OCI-LY7 (cell line): ENCODE measurements around the gene LDLRAD4. TPM values are rescaled to one million over a fixed set of nuclear protein-coding genes. Genes with fewer than 3 reads are reported as not detected.

Experiments used
- BruUV-seq: library from RNA; stranded (reverse); fragments of 400-500 nt; replicated peaks from 2 replicates; lab custom pipeline; 2021; lab: Mats Ljungman, UMichigan
- CTCF ChIA-PET: fragments of 300-600 bp; sonication (Branson Sonifier 250); formaldehyde crosslinking; loops from one replicate; lab custom pipeline; 2022; ENCODE audit warnings: antibody characterized with exemption; ENCODE audit not compliant: unreplicated experiment; lab: Charles Lee
- POLR2A ChIA-PET: fragments of 300-600 bp; sonication (Branson Sonifier 250); formaldehyde crosslinking; loops from one replicate; lab custom pipeline; 2022; ENCODE audit warnings: antibody characterized with exemption; lab: Charles Lee
- DNase-seq: peaks from one replicate; pipeline ENCODE4 v3.0.0-alpha.2; 2015; ENCODE audit warnings: low spot score
- H2AFZ ChIP-seq: fragments of 200-600 bp; sonication (generic), shearing (Covaris generic); 2 replicates; pipeline ENCODE4 v1.6.1; 2014; ENCODE audit warnings: mild to moderate bottlenecking, antibody characterized with exemption, low read length, moderate library complexity
- H3K27ac ChIP-seq: fragments of 200-600 bp; sonication (generic); 2 replicates; pipeline ENCODE4 v1.5.1; 2014; ENCODE audit warnings: mixed run types, low read depth, mild to moderate bottlenecking, moderate library complexity, low read length, inconsistent platforms; ENCODE audit not compliant: poor library complexity, severe bottlenecking
- H3K36me3 ChIP-seq: fragments of 200-600 bp; sonication (generic); 2 replicates; pipeline ENCODE4 v1.6.1; 2014; ENCODE audit warnings: mild to moderate bottlenecking, antibody characterized with exemption, low read length, moderate library complexity, mixed read lengths; ENCODE audit not compliant: insufficient read depth
- H3K4me1 ChIP-seq: fragments of 200-600 bp; sonication (generic); 2 replicates; pipeline ENCODE4 v1.5.1; 2014; ENCODE audit warnings: mild to moderate bottlenecking, low read length; ENCODE audit not compliant: insufficient read depth, poor library complexity, severe bottlenecking
- H3K4me2 ChIP-seq: fragments of 200-600 bp; sonication (generic); 2 replicates; pipeline ENCODE4 v1.6.1; 2014; ENCODE audit warnings: mild to moderate bottlenecking, low read length
- H3K4me3 ChIP-seq: fragments of 200-600 bp; sonication (generic); 2 replicates; pipeline ENCODE4 v1.5.1; 2014; ENCODE audit warnings: mild to moderate bottlenecking, low read depth, low read length; ENCODE audit not compliant: poor library complexity, severe bottlenecking
- H3K79me2 ChIP-seq: fragments of 200-600 bp; sonication (generic); 2 replicates; pipeline ENCODE4 v1.6.1; 2016; ENCODE audit warnings: low read depth, mild to moderate bottlenecking, low read length, moderate library complexity, mixed read lengths; ENCODE audit not compliant: insufficient read depth
- H3K9me2 ChIP-seq: fragments of 200-600 bp; sonication (generic); 2 replicates; pipeline ENCODE4 v1.6.1; 2016; ENCODE audit warnings: mild to moderate bottlenecking, low read length, mixed read lengths; ENCODE audit not compliant: insufficient read depth
- H3K9me3 ChIP-seq: fragments of 200-600 bp; sonication (generic); 2 replicates; pipeline ENCODE4 v1.6.1; 2014; ENCODE audit warnings: mild to moderate bottlenecking, mixed run types, low read length, mixed read lengths
- H4K20me1 ChIP-seq: fragments of 200-600 bp; sonication (generic); 2 replicates; pipeline ENCODE4 v1.6.1; 2014; ENCODE audit warnings: mild to moderate bottlenecking, antibody characterized with exemption, low read length, moderate library complexity, mixed read lengths; ENCODE audit not compliant: insufficient read depth
- CTCF ChIP-seq: fragments of 200-600 bp; sonication (generic); conservative IDR thresholded peaks from 2 replicates; pipeline ENCODE4 v1.5.1; 2014; ENCODE audit warnings: mild to moderate bottlenecking, antibody characterized with exemption, low read length, moderate library complexity, mixed read lengths
- EZH2phosphoT487 ChIP-seq: fragments of 200-600 bp; sonication (generic); IDR thresholded peaks from 2 replicates; pipeline ENCODE4 v1.6.1; 2018; ENCODE audit warnings: low read depth, borderline replicate concordance, mild to moderate bottlenecking, mixed run types, antibody characterized with exemption, low read length, moderate library complexity, mixed read lengths
- intact Hi-C: fragments of 100-400 bp; cut with micrococcal nuclease; formaldehyde crosslinking; loops from one replicate; pipeline ENCODE4 v1.10.0; 2022; ENCODE audit not compliant: unreplicated experiment
- total RNA-seq, 2 experiments: library from RNA; depleted of rRNA in 1 of 2; stranded (reverse); fragments of >200 nt in 1 of 2; shearing (Covaris generic) in 1 of 2; gene quantifications; 2 replicates each; pipeline ENCODE4 v1.2.3, GENCODE V29; 2014 to 2022

LDLRAD4 gene
- total RNA-seq, 2 experiments from 2014 or later: 26.2 to 43.8 TPM

GRCh38 chr18:13252686-13253410, 34.3 kb downstream of the LDLRAD4 start:
- Histone ChIP-seq H3K4me2 (no peak overlapping the region), H3K36me3 (no peaks in the 10 kb centered on the region), H3K9me2 (no peaks in the 10 kb centered on the region), H3K27ac (no peak overlapping the region), H2AFZ (no peak overlapping the region), H3K9me3 (no peaks in the 10 kb centered on the region), H3K79me2 (no peaks in the 10 kb centered on the region), H3K4me1 (no peaks in the 10 kb centered on the region), H4K20me1 (no peaks in the 10 kb centered on the region), H3K4me3 (no peak overlapping the region)
- DNase-seq: no peak
- ChIA-PET CTCF (no interaction called here), POLR2A (interaction anchor here (1.1 kb wide), 1 partner anchor 10 kb away, joined by 3 read pairs; no protein-coding TSS in a partner anchor)
- intact Hi-C loops: no loop called here
- BruUV-seq: no TSS peak
- TF ChIP-seq EZH2phosphoT487: no peak
- TF ChIP-seq CTCF: no peak

- Histone ChIP-seq H3K9me2 (no peaks in the 10 kb centered on the region), H3K9me3 (no peaks in the 10 kb centered on the region), H3K36me3 (no peaks in the 10 kb centered on the region), H4K20me1 (no peaks in the 10 kb centered on the region), H3K4me2 (no peak overlapping the region), H2AFZ (no peak overlapping the region), H3K79me2 (no peaks in the 10 kb centered on the region), H3K27ac (no peak overlapping the region), H3K4me3 (no peak overlapping the region), H3K4me1 (no peaks in the 10 kb centered on the region)
- TF ChIP-seq CTCF (no peak), EZH2phosphoT487 (no peak)
- no TSS peak for BruUV-seq
- intact Hi-C loops: no loop called here
- DNase-seq: no peak
- POLR2A ChIA-PET: interaction anchor here (0.8 kb wide), 1 partner anchor 15 kb away, joined by 3 read pairs; no protein-coding TSS in a partner anchor
- CTCF ChIA-PET: no interaction called here
These were observed 35.5 kb downstream of the LDLRAD4 start for GRCh38 chr18:13253786-13254688.
